H1 (cell line): Measurements from ENCODE around the gene VWCE. TPM values are rescaled to one million over a fixed set of nuclear protein-coding genes. Genes with fewer than 3 reads are reported as not detected.

ENCODE experiments used
- CTCF ChIA-PET: fragments of 300-600 bp; sonication (Branson Sonifier 250); formaldehyde crosslinking; loops from one replicate; lab custom pipeline; 2021; ENCODE audit not compliant: partially characterized antibody; lab: Charles Lee
- POLR2A ChIA-PET: fragments of 300-600 bp; sonication (Branson Sonifier 250); formaldehyde crosslinking; loops from one replicate; lab custom pipeline; 2021; ENCODE audit warnings: inconsistent platforms; ENCODE audit not compliant: partially characterized antibody; lab: Charles Lee
- DNase-seq, 2 experiments: peaks; one replicate each; pipeline versions ENCODE4 v3.0.0 to v3.0.0-alpha.2; 2010 to 2022; ENCODE audit warnings: low spot score in 2 of 2, low read depth in 1 of 2, mixed read lengths in 1 of 2
- FAIRE-seq: peaks from 2 replicates; lab custom pipeline; 2011; peaks lifted over from hg19 to GRCh38; lab: Jason Lieb, UNC
- H2AFZ ChIP-seq: 2 replicates; pipeline ENCODE4 v1.8.1; 2012; ENCODE audit warnings: low read length, inconsistent platforms
- H2AK5ac ChIP-seq: 2 replicates; pipeline ENCODE4 v1.6.1; 2013; ENCODE audit warnings: low read depth, low read length
- H2BK120ac ChIP-seq: replicated peaks from 2 replicates; pipeline ENCODE3; 2013; ENCODE audit warnings: low read depth, low read length, inconsistent platforms
- H2BK12ac ChIP-seq: 2 replicates; pipeline ENCODE4 v1.6.1; 2013; ENCODE audit warnings: low read depth, low read length
- H2BK15ac ChIP-seq: 2 replicates; pipeline ENCODE4 v1.6.1; 2013; ENCODE audit warnings: low read length
- H2BK20ac ChIP-seq: 2 replicates; pipeline ENCODE4 v1.6.1; 2013; ENCODE audit warnings: low read length
- H2BK5ac ChIP-seq: 2 replicates; pipeline ENCODE4 v1.6.1; 2013; ENCODE audit warnings: low read depth, low read length
- H3K14ac ChIP-seq: 2 replicates; pipeline ENCODE4 v1.6.1; 2013; ENCODE audit warnings: inconsistent platforms; ENCODE audit not compliant: insufficient read length
- H3K18ac ChIP-seq: 2 replicates; pipeline ENCODE4 v1.6.1; 2013; ENCODE audit warnings: low read length; ENCODE audit errors: extremely low read depth
- H3K23ac ChIP-seq: 2 replicates; pipeline ENCODE4 v1.6.1; 2013; ENCODE audit warnings: inconsistent platforms; ENCODE audit not compliant: insufficient read length
- H3K23me2 ChIP-seq: 2 replicates; pipeline ENCODE4 v1.6.1; 2013; ENCODE audit warnings: low read depth, low read length
- H3K27ac ChIP-seq: 2 replicates; pipeline ENCODE4 v1.6.1; 2011; ENCODE audit warnings: low read depth, low read length, inconsistent platforms
- H3K27me3 ChIP-seq, 4 experiments: replicated peaks in 1 of 4; 1 replicate in 1 of 4; 2 replicates in 3 of 4; pipeline versions ENCODE4 v1.6.1 to v1.8.1; 2011 to 2013; ENCODE audit warnings: low read length in 3 of 4, mild to moderate bottlenecking in 3 of 4, inconsistent platforms in 2 of 4, mixed read lengths in 2 of 4, moderate library complexity in 1 of 4; ENCODE audit not compliant: control insufficient read depth in 3 of 4, insufficient read depth in 3 of 4; ENCODE audit errors: extremely low read depth in 1 of 4
- H3K36me3 ChIP-seq, 4 experiments: 2 replicates each; pipeline versions ENCODE4 v1.6.1 to v1.8.1; 2011 to 2013; ENCODE audit warnings: mild to moderate bottlenecking in 4 of 4, low read length in 3 of 4, moderate library complexity in 2 of 4, control low read depth in 1 of 4, inconsistent platforms in 1 of 4; ENCODE audit not compliant: insufficient read depth in 4 of 4, control insufficient read depth in 2 of 4
- H3K4ac ChIP-seq: replicated peaks from 2 replicates; pipeline ENCODE3; 2013; ENCODE audit warnings: low read length, low read depth, mixed read lengths, inconsistent platforms; ENCODE audit not compliant: insufficient read length
- H3K4me1 ChIP-seq, 4 experiments: replicated peaks in 1 of 4; 1 replicate in 1 of 4; 2 replicates in 3 of 4; pipeline versions ENCODE4 v1.6.1 to v1.8.1; 2011 to 2013; ENCODE audit warnings: low read length in 3 of 4, inconsistent platforms in 2 of 4, mixed read lengths in 1 of 4; ENCODE audit not compliant: insufficient read depth in 4 of 4, control insufficient read depth in 3 of 4
- H3K4me2 ChIP-seq, 2 experiments: 2 replicates each; pipeline versions ENCODE4 v1.6.1 to v1.8.1; 2011 to 2013; ENCODE audit warnings: low read depth in 2 of 2, low read length in 2 of 2, control low read depth in 1 of 2, inconsistent platforms in 1 of 2, mild to moderate bottlenecking in 1 of 2; ENCODE audit not compliant: insufficient read depth in 1 of 2
- H3K4me3 ChIP-seq, 4 experiments: fragments of 200-600, 300-600 bp in 1 of 4; sonication (generic), shearing (Covaris generic), sonication (Bioruptor Twin) in 1 of 4; 2 replicates each; pipeline versions ENCODE4 v1.5.1 to v1.8.1; 2011 to 2016; ENCODE audit warnings: low read length in 4 of 4, low read depth in 3 of 4, control low read depth in 2 of 4, inconsistent platforms in 2 of 4, mild to moderate bottlenecking in 2 of 4, mixed read lengths in 1 of 4, moderate library complexity in 1 of 4; ENCODE audit not compliant: insufficient read depth in 2 of 4; ENCODE audit errors: extremely low read depth in 1 of 4
- H3K56ac ChIP-seq: replicated peaks from 2 replicates; pipeline ENCODE3; 2013; ENCODE audit warnings: low read depth, mild to moderate bottlenecking, mixed read lengths, low read length, inconsistent platforms; ENCODE audit not compliant: insufficient read length
- H3K79me1 ChIP-seq: 2 replicates; pipeline ENCODE4 v1.6.1; 2013; ENCODE audit warnings: low read depth, low read length, control low read depth
- H3K79me2 ChIP-seq, 2 experiments: 2 replicates each; pipeline versions ENCODE4 v1.6.1 to v1.8.1; 2012 to 2013; ENCODE audit warnings: low read length in 2 of 2, mild to moderate bottlenecking in 2 of 2, inconsistent platforms in 1 of 2; ENCODE audit not compliant: insufficient read depth in 2 of 2, control insufficient read depth in 1 of 2
- H3K9ac ChIP-seq, 4 experiments: replicated peaks in 1 of 4; 1 replicate in 1 of 4; 2 replicates in 3 of 4; pipeline versions ENCODE4 v1.6.1 to v1.8.1; 2011 to 2013; ENCODE audit warnings: low read depth in 3 of 4, low read length in 3 of 4, control low read depth in 2 of 4, mild to moderate bottlenecking in 2 of 4, moderate library complexity in 2 of 4, inconsistent platforms in 1 of 4; ENCODE audit errors: extremely low read depth in 1 of 4
- H3K9me3 ChIP-seq, 2 experiments: 2 replicates each; pipeline versions ENCODE4 v1.6.1 to v1.8.1; 2012 to 2013; ENCODE audit warnings: mild to moderate bottlenecking in 2 of 2, moderate library complexity in 2 of 2, control low read depth in 1 of 2, inconsistent platforms in 1 of 2, low read depth in 1 of 2, low read length in 1 of 2, mixed read lengths in 1 of 2; ENCODE audit not compliant: insufficient read depth in 2 of 2
- H4K20me1 ChIP-seq, 2 experiments: replicated peaks in 1 of 2; 2 replicates each; pipeline versions ENCODE3 to v1.8.1; 2011 to 2013; ENCODE audit warnings: inconsistent platforms in 2 of 2, low read length in 2 of 2, mild to moderate bottlenecking in 1 of 2; ENCODE audit not compliant: insufficient read depth in 2 of 2, control insufficient read depth in 1 of 2
- H4K5ac ChIP-seq: 2 replicates; pipeline ENCODE4 v1.6.1; 2013; ENCODE audit warnings: low read length, low read depth, mixed read lengths, inconsistent platforms; ENCODE audit not compliant: insufficient read length
- H4K8ac ChIP-seq: 2 replicates; pipeline ENCODE4 v1.8.0; 2013; ENCODE audit warnings: mild to moderate bottlenecking, moderate library complexity, low read length, inconsistent platforms; ENCODE audit not compliant: insufficient read depth; ENCODE audit errors: extremely low read depth
- H4K91ac ChIP-seq: replicated peaks from 2 replicates; pipeline ENCODE3; 2013; ENCODE audit warnings: low read length, mixed read lengths, inconsistent platforms; ENCODE audit not compliant: insufficient read length
- BACH1 ChIP-seq: IDR thresholded peaks from 2 replicates; pipeline ENCODE4 v1.6.1; 2012; ENCODE audit warnings: low read length, improper control_type of control experiment
- CTCF ChIP-seq, 3 experiments: IDR thresholded peaks; 1 replicate in 2 of 3; 2 replicates in 1 of 3; pipeline versions ENCODE4 v1.5.1 to v1.6.1; 2011; ENCODE audit warnings: low read length in 3 of 3, mild to moderate bottlenecking in 3 of 3, inconsistent platforms in 2 of 3, low read depth in 1 of 3, moderate library complexity in 1 of 3; ENCODE audit not compliant: insufficient read depth in 1 of 3; ENCODE audit errors: control extremely low read depth in 1 of 3
- E2F6 ChIP-seq: IDR thresholded peaks from 2 replicates; pipeline ENCODE4 v1.6.1; 2012; ENCODE audit warnings: inconsistent platforms
- FOSL1 ChIP-seq: IDR thresholded peaks from 2 replicates; pipeline ENCODE4 v1.6.1; 2011; ENCODE audit warnings: mild to moderate bottlenecking, low read depth, low read length, moderate library complexity; ENCODE audit not compliant: insufficient read depth
- HDAC2 ChIP-seq, 2 experiments: fragments of 300-600 bp in 1 of 2; sonication (generic) in 1 of 2; IDR thresholded peaks; 2 replicates each; pipeline ENCODE4 v1.6.1; 2011 to 2012; ENCODE audit warnings: low read depth in 2 of 2, low read length in 2 of 2, mild to moderate bottlenecking in 2 of 2, moderate library complexity in 2 of 2, borderline replicate concordance in 1 of 2, inconsistent platforms in 1 of 2
- HDAC6 ChIP-seq: IDR thresholded peaks from one replicate; pipeline ENCODE4 v1.7.1; 2012; ENCODE audit warnings: low read depth, mild to moderate bottlenecking, inconsistent platforms, low read length, moderate library complexity
- JUND ChIP-seq: IDR thresholded peaks from 2 replicates; pipeline ENCODE4 v1.6.1; 2011; ENCODE audit warnings: mild to moderate bottlenecking, improper control_type of control experiment, low read length
- SIN3A ChIP-seq, 2 experiments: IDR thresholded peaks in 1 of 2; conservative IDR thresholded peaks in 1 of 2; 2 replicates each; pipeline ENCODE4 v1.6.1; 2011 to 2012; ENCODE audit warnings: low read length in 2 of 2, improper control_type of control experiment in 1 of 2, low read depth in 1 of 2, mild to moderate bottlenecking in 1 of 2
- SP2 ChIP-seq: IDR thresholded peaks from 2 replicates; pipeline ENCODE4 v1.6.1; 2012; ENCODE audit warnings: mild to moderate bottlenecking, low read length, inconsistent platforms
- ZNF274 ChIP-seq: IDR thresholded peaks from 2 replicates; pipeline ENCODE4 v1.7.0; 2012; ENCODE audit warnings: low read length, borderline replicate concordance; ENCODE audit errors: extremely low read depth
- WGBS, 2 experiments: shearing (Covaris generic) in 1 of 2; methylation state at CpG; one replicate each; pipeline versions ENCODE4 v1.1.6 to v1.1.7; 2013 to 2015; ENCODE audit warnings: low lambda C conversion rate in 2 of 2, mixed read lengths in 2 of 2, inconsistent platforms in 1 of 2, low coverage in 1 of 2, missing lambda C conversion rate in 1 of 2; ENCODE audit not compliant: insufficient replicate concordance in 2 of 2, insufficient coverage in 1 of 2, insufficient read length in 1 of 2; ENCODE audit errors: extremely low coverage in 1 of 2, missing lambda C conversion rate in 1 of 2; 5-methylcytosine and 5-hydroxymethylcytosine counted together
- polyA plus RNA-seq, 7 experiments: library from polyadenylated mRNA; depleted of rRNA in 3 of 7; stranded (reverse) in 5 of 7; unstranded in 2 of 7; fragments of >200 nt in 5 of 7; fragments of 200-250 nt in 2 of 7; gene quantifications; 1 replicate in 5 of 7; 2 replicates in 1 of 7; 4 replicates in 1 of 7; pipeline versions ENCODE4 v1.2.1 to v1.2.3, GENCODE V29; 2011 to 2013; ENCODE audit warnings: missing spikeins in 2 of 7, mixed read lengths in 2 of 7
- total RNA-seq: library from RNA; stranded (reverse); fragmentation: NEBNext Ultra II Directional; extraction: Animal tissue kit (Norgen Biotek cat#: 25700); gene quantifications from 2 replicates; pipeline ENCODE4 v1.2.1, GENCODE V29; 2021

The VWCE gene
- total and polyA plus RNA-seq, 2 of the 8 experiments (the other 6 are each of a cell fraction or from before 2014, with no cell fraction given): 9.5 to 12.3 TPM

GRCh38 chr11:61259363-61259762 lies 35.8 kb downstream of the VWCE start:
- FAIRE-seq: no peak
- H2AFZ ChIP-seq: no peak overlapping the region
- no peak for DNase-seq
- H3K4me3 ChIP-seq: no peak overlapping the region
- no peak overlapping the region for H3K56ac ChIP-seq
- H3K36me3 ChIP-seq: no peaks in the 10 kb centered on the region; a peak in 1 of 8 replicates
- no peak overlapping the region for H2AK5ac ChIP-seq
- H3K14ac ChIP-seq: no peak overlapping the region
- H3K9me3 ChIP-seq: no peaks in the 10 kb centered on the region
- no peaks in the 10 kb centered on the region for H3K79me1 ChIP-seq
- H2BK120ac ChIP-seq: no peak overlapping the region
- no peak overlapping the region for H3K4me2 ChIP-seq
- no peak overlapping the region for H3K23ac ChIP-seq
- H3K27ac ChIP-seq: no peak overlapping the region
- no peak overlapping the region for H2BK5ac ChIP-seq
- no peak overlapping the region for H4K8ac ChIP-seq
- CTCF ChIA-PET: interaction anchor here (0.8 to 3.0 kb wide), 3 partner anchors 11 to 126 kb away, joined by 3 to 12 read pairs (median 4); no protein-coding TSS in a partner anchor
- H3K79me2 ChIP-seq: no peaks in the 10 kb centered on the region
- H4K5ac ChIP-seq: no peak overlapping the region
- H3K23me2 ChIP-seq: no peaks in the 10 kb centered on the region
- H4K20me1 ChIP-seq: no peaks in the 10 kb centered on the region
- H3K4ac ChIP-seq: no peak overlapping the region
- WGBS, 2 experiments: 95% methylated on average over 6 of the region's 6 CpGs; no CpG with 5 or more reads in 1 of the 2 experiments
- H3K18ac ChIP-seq: no peak overlapping the region
- no peaks in the 10 kb centered on the region for H3K27me3 ChIP-seq
- no peak overlapping the region for H4K91ac ChIP-seq
- H3K9ac ChIP-seq: no peak overlapping the region
- H2BK15ac ChIP-seq: no peak overlapping the region
- no peak overlapping the region for H2BK12ac ChIP-seq
- POLR2A ChIA-PET: interaction anchor here (0.9 to 1.4 kb wide), 6 partner anchors 8 to 74 kb away, joined by 3 to 4 read pairs (median 4); partner anchors contain the start of genes DDB1, TKFC and VWCE
- H2BK20ac ChIP-seq: no peak overlapping the region
- no peaks in the 10 kb centered on the region; a peak in 1 of 7 replicates for H3K4me1 ChIP-seq
- TF ChIP-seq HDAC2 (IDR thresholded peaks at IDR 0.05; ENCODE audit: borderline replicate concordance in 1 of 2, low read depth in 2 of 2, low read length in 2 of 2) (no peak), JUND (no peak), CTCF (IDR thresholded peaks at IDR 0.05; ENCODE audit: control extremely low read depth in 1 of 3, insufficient read depth in 1 of 3, low read depth in 1 of 3, low read length in 3 of 3) (no peak), SIN3A (conservative IDR thresholded peaks at IDR 0.05 in 1 of 2, IDR thresholded peaks at IDR 0.05 in 1 of 2; ENCODE audit: low read depth in 1 of 2, low read length in 2 of 2) (no peak), FOSL1 (no peak), E2F6 (no peak), SP2 (no peak), HDAC6 (no peak), BACH1 (no peak), ZNF274 (no peak)
